AG08396 (cell line): ENCODE data around the gene RBFA.

Experiments used
- DNase-seq: peaks from one replicate; pipeline ENCODE4 v3.0.0; 2012; ENCODE audit warnings: low spot score, mixed read lengths

Gene RBFA

DNA sequence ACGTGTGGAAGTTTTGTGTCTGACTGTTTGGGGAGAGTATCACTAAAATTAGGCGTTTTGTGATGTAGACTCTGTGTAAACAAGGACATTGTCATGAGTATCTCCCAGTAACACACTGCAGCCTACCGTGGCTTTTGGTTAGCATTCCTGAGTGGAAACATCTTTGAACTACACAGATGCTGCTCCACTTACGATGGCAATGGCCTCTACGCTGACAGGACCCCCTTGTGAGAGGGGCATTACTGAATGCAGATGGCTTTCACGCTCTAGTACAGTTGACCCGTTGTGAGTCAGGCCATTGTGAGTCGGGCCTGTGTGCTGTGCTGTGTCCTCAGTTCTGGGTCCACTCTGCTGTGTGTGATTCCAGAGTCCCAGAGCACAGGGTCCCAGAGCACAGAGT is 40.5 kb downstream of the RBFA start:
- DNase-seq, result no peak

DNA sequence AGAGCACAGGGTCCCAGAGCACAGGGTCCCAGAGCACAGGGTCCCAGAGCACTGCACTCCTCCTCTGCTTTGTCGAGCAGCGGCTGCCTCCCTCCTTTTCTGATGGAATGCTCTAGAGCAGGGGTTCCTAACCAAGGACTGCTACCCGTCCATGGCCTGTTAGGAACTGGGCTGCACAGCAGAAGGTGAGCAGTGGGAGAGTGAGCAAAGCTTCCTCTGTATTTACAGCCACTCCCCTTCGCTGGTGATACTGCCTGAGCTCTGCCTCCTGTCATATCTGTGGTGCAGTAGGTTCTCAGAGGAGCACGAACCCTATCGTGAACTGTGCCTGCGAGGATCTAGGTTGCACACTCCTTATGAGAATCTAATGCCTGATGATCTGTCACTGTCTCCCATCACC is 41.7 kb downstream of the RBFA start:
- no peak for DNase-seq

GRCh38 chr18:80076379-80076778 is 42.1 kb downstream of the RBFA start:
- no peak for DNase-seq

DNA sequence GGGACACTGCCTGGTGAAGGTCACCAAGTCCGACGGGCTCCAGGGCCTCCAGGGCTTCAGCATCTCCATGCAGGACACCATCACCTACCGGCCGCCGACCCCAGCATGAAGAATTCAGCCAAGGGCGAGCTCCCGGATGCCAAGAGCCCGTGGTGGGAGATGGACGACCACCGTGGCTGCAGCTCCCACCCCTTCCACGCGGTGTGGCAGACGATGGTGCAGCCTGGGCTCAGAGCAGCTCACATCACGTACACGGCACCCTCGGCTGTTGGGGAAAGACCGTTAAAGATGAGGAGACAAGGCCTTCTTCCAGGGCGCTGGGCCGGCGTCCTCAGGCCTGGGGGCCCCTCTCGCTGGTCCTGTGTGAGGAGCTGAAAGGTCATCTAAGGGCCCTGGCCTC is 43.6 kb downstream of the RBFA start:
- no peak for DNase-seq
